COR-L47 (cell line): ENCODE data around the gene PUM2.
"Not testable (repeated sequence)": the region's sequence is repeated elsewhere in the genome, so short reads cannot be mapped to it uniquely, and the experiment has no call there.

Experiments used
- DNase-seq: peaks from one replicate; lab custom pipeline; 2025; lab: John Stamatoyannopoulos, UW

PUM2 gene

GRCh38 chr2:20350753-20351554 is at the start of gene PUM2:
Gene PUM2, minus strand, starts transcription at chr2:20350844. Its CDS starts 23,484 bp downstream, at chr2:20327360.
- peak; percentile 96 for DNase-seq

DNA sequence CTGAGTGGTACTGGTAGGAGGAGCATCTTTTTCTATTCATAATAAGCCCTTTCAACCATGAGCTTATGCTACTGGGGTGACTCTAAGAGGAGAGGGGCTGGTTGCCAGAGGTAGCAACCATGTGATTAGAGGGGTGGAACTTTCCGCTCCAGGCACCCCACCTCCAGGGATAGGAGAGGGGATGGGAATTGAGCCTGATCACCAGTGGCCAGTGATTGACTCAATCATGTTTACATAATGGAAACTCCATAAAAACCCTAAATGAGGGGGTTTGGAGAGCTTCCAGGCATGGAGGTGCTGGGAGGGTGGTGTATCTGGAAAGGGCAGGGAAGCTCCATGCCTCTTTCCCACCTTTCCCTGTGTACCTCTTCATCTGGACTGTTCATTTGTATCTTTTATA is 49.7 kb upstream of the PUM2 start:
- DNase-seq: no peak

GRCh38 chr2:20398956-20399567 is 48.4 kb upstream of the PUM2 start:
- no peak for DNase-seq

- DNase-seq: no peak
Observed at GRCh38 chr2:20397811-20398447, 47.3 kb upstream of the PUM2 start.

- no peak for DNase-seq
Observed at GRCh38 chr2:20396356-20397000, 45.8 kb upstream of the PUM2 start.

DNA sequence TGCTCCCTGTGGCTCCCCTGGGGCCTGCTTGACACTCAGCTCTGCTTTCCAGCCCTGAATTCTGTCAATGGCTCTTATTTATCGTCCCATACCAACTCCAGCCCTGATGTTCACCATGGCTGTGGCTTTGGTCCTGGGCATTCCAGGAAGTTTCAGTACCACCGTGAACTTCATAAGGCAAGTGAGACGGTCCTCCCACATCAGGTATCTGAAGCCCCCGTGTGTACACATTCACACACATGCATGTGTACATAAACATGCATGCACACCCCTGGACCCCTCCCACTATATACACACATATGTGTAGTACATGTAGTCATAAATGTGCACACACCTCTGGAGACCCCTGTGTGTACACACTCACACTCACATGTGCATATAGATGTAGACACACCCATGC is 43.3 kb upstream of the PUM2 start:
- no peak for DNase-seq

GRCh38 chr2:20391951-20392699 is 41.5 kb upstream of the PUM2 start:
- no peak for DNase-seq

DNA sequence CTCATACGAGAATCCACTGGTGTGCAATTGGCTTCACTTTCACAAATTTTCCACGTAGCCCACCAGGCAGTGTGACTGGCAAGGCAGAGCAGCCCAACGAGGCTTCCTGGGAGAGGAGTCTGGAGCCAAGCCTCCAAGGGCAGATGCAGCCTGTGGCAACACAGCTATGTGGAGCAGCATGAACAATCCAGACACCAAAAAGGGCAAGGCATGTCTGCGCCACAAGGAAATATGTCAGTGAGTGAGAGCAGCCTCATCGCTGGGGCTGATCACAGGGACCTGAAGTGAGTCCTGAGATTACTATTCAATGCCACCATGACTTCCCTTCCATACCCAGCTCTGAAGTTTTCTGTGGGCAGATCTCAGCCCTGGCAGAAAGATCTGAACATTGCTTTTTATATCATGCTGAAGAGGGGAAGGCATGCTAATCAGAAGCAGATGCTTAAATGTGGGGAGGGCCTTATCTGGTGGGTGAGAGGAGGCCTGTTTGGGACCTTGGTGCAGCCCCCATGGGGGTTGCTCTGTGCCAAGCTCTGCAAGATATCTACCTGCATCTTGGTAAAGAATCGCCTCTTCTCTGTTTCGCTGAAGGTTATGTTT is 40.0 kb upstream of the PUM2 start:
- DNase-seq: no peak

- DNase-seq: no peak
Observed at GRCh38 chr2:20384953-20385352, 34.3 kb upstream of the PUM2 start.

- no peak for DNase-seq
Observed at GRCh38 chr2:20382965-20383810, 32.5 kb upstream of the PUM2 start.

- peak; percentile 95 for DNase-seq
Observed at GRCh38 chr2:20381457-20381856, 30.8 kb upstream of the PUM2 start.

- peak; percentile 61 for DNase-seq
Observed at GRCh38 chr2:20378891-20379519, 28.4 kb upstream of the PUM2 start.

- DNase-seq: no peak
Observed at GRCh38 chr2:20378341-20378740, 27.7 kb upstream of the PUM2 start.

DNA sequence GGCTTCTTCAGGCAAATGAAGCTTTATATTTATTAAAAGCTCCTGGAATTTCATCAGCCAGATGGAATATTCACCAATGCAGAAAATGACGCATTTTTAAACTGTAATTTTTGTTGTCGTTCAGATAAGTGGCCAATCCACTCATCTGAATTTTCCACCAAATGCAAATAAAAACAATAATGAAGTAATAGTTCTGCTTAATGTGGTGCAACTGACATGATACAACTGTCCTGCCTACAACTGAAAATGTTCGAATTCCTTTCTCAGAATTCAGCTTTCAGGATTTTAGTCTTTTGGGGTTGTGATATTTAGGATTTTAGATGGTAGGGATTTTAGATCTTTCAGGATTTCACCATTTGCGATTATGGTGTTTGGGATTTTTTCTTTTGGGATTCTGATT is 27.1 kb upstream of the PUM2 start:
- no peak for DNase-seq

GRCh38 chr2:20374982-20375381 is 24.3 kb upstream of the PUM2 start:
- not testable (repeated sequence) for DNase-seq

- no peak for DNase-seq
Observed at GRCh38 chr2:20372896-20373640, 22.4 kb upstream of the PUM2 start.

DNA sequence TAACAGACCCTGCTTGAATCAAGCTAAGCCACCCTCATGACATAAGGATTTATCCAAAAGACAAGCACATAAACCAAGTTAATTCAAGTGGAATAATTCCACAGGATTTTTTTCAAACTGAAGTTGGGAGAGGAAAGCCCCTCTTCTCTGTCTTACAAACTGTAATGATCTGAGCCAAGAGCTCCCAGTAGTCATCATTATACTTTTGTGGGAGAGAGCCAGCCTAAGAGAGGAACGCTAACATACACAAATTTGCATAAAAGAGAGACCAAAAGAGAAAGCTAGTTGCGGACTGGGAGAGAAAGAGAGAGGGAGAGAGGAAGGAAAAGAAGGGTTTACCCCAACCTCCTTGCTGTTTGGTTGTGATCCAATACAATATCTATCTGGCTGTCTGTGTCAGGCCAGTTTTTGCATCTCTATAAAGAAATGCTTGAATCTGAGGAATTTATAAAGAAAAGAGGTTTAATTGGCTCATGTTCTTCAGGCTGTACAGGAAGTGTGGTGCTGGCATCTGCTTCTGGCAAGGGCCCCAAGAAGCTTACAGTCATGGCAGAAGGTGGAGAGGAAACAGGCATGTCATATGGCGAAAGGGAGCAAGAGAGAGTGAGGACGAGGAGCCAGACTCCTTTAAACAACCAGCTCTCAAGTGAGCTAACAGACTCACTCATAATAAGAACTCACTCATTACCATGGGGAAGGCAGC is 20.8 kb upstream of the PUM2 start:
- no peak for DNase-seq

DNA sequence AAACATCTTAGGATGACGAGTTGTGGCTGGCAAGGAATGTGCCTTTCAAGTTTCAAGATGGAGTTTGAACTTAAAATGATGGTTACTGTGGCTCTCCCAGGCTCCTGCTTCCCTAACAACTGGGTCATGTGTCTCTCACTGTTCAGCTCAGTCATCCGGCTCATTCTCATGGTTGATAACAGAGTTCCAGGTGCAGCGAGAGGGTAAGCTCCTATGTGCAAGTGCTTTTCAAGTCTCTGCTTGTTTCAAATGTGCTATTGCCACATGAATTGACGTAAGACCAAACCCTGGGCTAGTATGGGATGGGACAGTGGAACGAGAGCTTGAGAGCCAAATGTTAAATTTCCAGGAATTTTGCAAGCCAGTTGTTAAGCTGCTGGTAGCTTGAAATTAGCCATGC is 19.5 kb upstream of the PUM2 start:
- no peak for DNase-seq

DNA sequence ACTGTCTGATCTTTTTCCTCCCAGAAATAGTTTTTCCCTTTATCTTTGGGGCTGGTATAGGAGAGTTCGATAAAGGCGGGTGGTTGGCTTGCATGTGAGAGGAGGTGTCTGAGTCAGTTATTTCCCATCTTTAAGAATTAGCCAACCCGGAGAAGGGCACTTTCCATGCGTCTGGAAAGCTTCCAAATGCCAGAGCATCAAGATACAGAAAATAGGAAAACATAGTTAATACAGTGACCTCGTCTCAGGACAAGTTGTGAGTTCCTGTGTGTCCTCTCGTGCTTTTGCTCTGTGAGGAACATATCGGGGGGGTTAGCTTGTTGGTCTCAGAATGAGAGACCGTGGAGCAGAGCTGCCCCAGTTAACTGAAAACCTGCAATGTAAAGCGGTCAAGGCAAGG is 18.7 kb upstream of the PUM2 start:
- DNase-seq: no peak
